Lower leg skin (tissue), 4 donors: ENCODE data around the gene MAF. TPM values are rescaled to one million over a fixed set of nuclear protein-coding genes. Genes with fewer than 3 reads are reported as not detected.

ENCODE experiments used
- DNase-seq, 2 donors: peaks; one replicate each; pipeline ENCODE4 v3.0.0-alpha.2; 2019; ENCODE audit warnings: low spot score in 2 of 2
- H3K4me3 ChIP-seq: fragments of 200-600 bp; sonication (generic); 2 replicates; pipeline ENCODE4 v1.5.1; 2017; ENCODE audit warnings: mild to moderate bottlenecking, low read depth; ENCODE audit not compliant: poor library complexity, severe bottlenecking
- CTCF ChIP-seq, 3 donors: fragments of 450-650 bp; IDR thresholded peaks; one replicate each; pipeline ENCODE4 v1.5.1; 2016; ENCODE audit warnings: antibody characterized with exemption in 3 of 3, mild to moderate bottlenecking in 3 of 3, moderate library complexity in 2 of 3
- POLR2A ChIP-seq, 2 donors: fragments of 450-650 bp; IDR thresholded peaks; one replicate each; pipeline ENCODE4 v1.6.1; 2016 to 2017; ENCODE audit warnings: antibody characterized with exemption in 2 of 2, mild to moderate bottlenecking in 1 of 2, moderate library complexity in 1 of 2
- WGBS, 2 donors: methylation state at CpG; one replicate each; pipeline ENCODE4 v1.1.5; 2018; 5-methylcytosine and 5-hydroxymethylcytosine counted together
- intact Hi-C: fragments of 100-400 bp; cut with DNase I; formaldehyde crosslinking; loops from one replicate; pipeline ENCODE4 v1.15.0; 2023; ENCODE audit warnings: low total_unique reads
- total RNA-seq, 4 donors: library from RNA; depleted of rRNA; stranded (reverse); fragments of >200 nt; gene quantifications; one replicate each; pipeline ENCODE4 v1.1.0, GENCODE V29; 2016

The MAF gene
- total RNA-seq, 4 donors from 2014 or later = 72.4 to 205 (median 105) TPM

GRCh38 chr16:79561729-79562128, 38.8 kb downstream of the MAF start:
- intact Hi-C loops = no loop called here
- 89 to 93% methylated on average over 5 of the region's 5 CpGs for WGBS, 2 donors
- no peak for DNase-seq
- H3K4me3 ChIP-seq = no peak overlapping the region
- TF ChIP-seq CTCF (IDR thresholded peaks at IDR 0.05) (no peak), POLR2A (IDR thresholded peaks at IDR 0.05) (no peak)

- TF ChIP-seq CTCF (IDR thresholded peaks at IDR 0.05) (no peak), POLR2A (IDR thresholded peaks at IDR 0.05) (no peak)
- 82 to 83% methylated on average over 1 of the region's 1 CpG for WGBS, 2 donors
- no peak overlapping the region for H3K4me3 ChIP-seq
- intact Hi-C loops = no loop called here
- no peak for DNase-seq
Measured at GRCh38 chr16:79560923-79561322, 39.6 kb downstream of the MAF start.

- WGBS, 2 donors = 61 to 68% methylated on average over 2 of the region's 2 CpGs
- H3K4me3 ChIP-seq = no peak overlapping the region
- intact Hi-C loops = no loop called here
- no peak for DNase-seq
- no peak for TF ChIP-seq CTCF (IDR thresholded peaks at IDR 0.05)
- TF ChIP-seq POLR2A (IDR thresholded peaks at IDR 0.05) = no peak
Measured at GRCh38 chr16:79560318-79560717, 40.2 kb downstream of the MAF start.

GRCh38 chr16:79559532-79559931, 41.0 kb downstream of the MAF start:
- no peak for DNase-seq
- WGBS, 2 donors = 84% methylated on average over 1 of the region's 1 CpG
- intact Hi-C loops = no loop called here
- no peak for TF ChIP-seq CTCF (IDR thresholded peaks at IDR 0.05)
- TF ChIP-seq POLR2A (IDR thresholded peaks at IDR 0.05) = no peak
- no peak overlapping the region for H3K4me3 ChIP-seq

- TF ChIP-seq POLR2A (IDR thresholded peaks at IDR 0.05) = no peak
- TF ChIP-seq CTCF (IDR thresholded peaks at IDR 0.05) = no peak
- intact Hi-C loops = no loop called here
- 63 to 89% methylated on average over 3 of the region's 3 CpGs for WGBS, 2 donors
Measured at GRCh38 chr16:79557421-79557820, 43.1 kb downstream of the MAF start.

GRCh38 chr16:79554912-79555311, 45.6 kb downstream of the MAF start:
- no peak overlapping the region for H3K4me3 ChIP-seq
- DNase-seq = no peak
- intact Hi-C loops = no loop called here
- TF ChIP-seq POLR2A (IDR thresholded peaks at IDR 0.05) = no peak
- no peak for TF ChIP-seq CTCF (IDR thresholded peaks at IDR 0.05)

More at GRCh38 chr16:79557421-79557820, 43.1 kb downstream of the MAF start:
- no peak overlapping the region for H3K4me3 ChIP-seq
- DNase-seq = no peak
